ENCODE data around the gene SLC4A5.
"Not testable (repeated sequence)": the region's sequence is repeated elsewhere in the genome, so short reads cannot be mapped to it uniquely, and the experiment has no call there.

SLC4A5 gene

GRCh38 chr2:74368499-74368898 is 25.3 kb upstream of the SLC4A5 start:
- no peak for DNase-seq

GRCh38 chr2:74367789-74368188 is 24.6 kb upstream of the SLC4A5 start:
- DNase-seq: no peak

- DNase-seq: no peak
Measured at GRCh38 chr2:74366036-74366435, 22.8 kb upstream of the SLC4A5 start.

- DNase-seq: peak in 10 of 56 donors; percentile 7 to 46 (median 26)
Measured at GRCh38 chr2:74364533-74365505, 21.6 kb upstream of the SLC4A5 start.

- DNase-seq: no peak
Measured at GRCh38 chr2:74361327-74361726, 18.1 kb upstream of the SLC4A5 start.

GRCh38 chr2:74357627-74358026 is 14.4 kb upstream of the SLC4A5 start:
- no peak for DNase-seq

GRCh38 chr2:74349889-74350288 is 6.7 kb upstream of the SLC4A5 start:
- no peak for DNase-seq

GRCh38 chr2:74347742-74348141 is 4.5 kb upstream of the SLC4A5 start:
- no peak for DNase-seq

GRCh38 chr2:74347303-74347702 is 4.1 kb upstream of the SLC4A5 start:
- no peak for DNase-seq

- no peak for DNase-seq
Measured at GRCh38 chr2:74345272-74345943, 2.2 kb upstream of the SLC4A5 start.

- DNase-seq: not testable (repeated sequence)
Measured at GRCh38 chr2:74336227-74336626, 7.0 kb downstream of the SLC4A5 start.

- peak in 55 of 56 donors; percentile 3 to 81 (median 45) for DNase-seq
Measured at GRCh38 chr2:74334931-74335333, 8.3 kb downstream of the SLC4A5 start.

GRCh38 chr2:74333896-74334586 is 9.2 kb downstream of the SLC4A5 start:
- DNase-seq: no peak

- peak in 3 of 56 donors; percentile 3 to 7 (median 4) for DNase-seq
Measured at GRCh38 chr2:74333175-74333574, 10.0 kb downstream of the SLC4A5 start.

- no peak for DNase-seq
Measured at GRCh38 chr2:74332550-74333174, 10.6 kb downstream of the SLC4A5 start.

GRCh38 chr2:74328573-74328972 is 14.6 kb downstream of the SLC4A5 start:
- no peak for DNase-seq

- no peak for DNase-seq
Measured at GRCh38 chr2:74328074-74328473, 15.1 kb downstream of the SLC4A5 start.

- DNase-seq: no peak
Measured at GRCh38 chr2:74327627-74328026, 15.6 kb downstream of the SLC4A5 start.

GRCh38 chr2:74327199-74327598 is 16.0 kb downstream of the SLC4A5 start:
- DNase-seq: no peak

- DNase-seq: no peak
Measured at GRCh38 chr2:74325815-74326214, 17.4 kb downstream of the SLC4A5 start.

GRCh38 chr2:74321737-74322136 is 21.5 kb downstream of the SLC4A5 start:
- DNase-seq: no peak

Measured in amygdala (tissue), 56 donors.